ENCODE results near the gene BTD. TPM values are rescaled to one million over a fixed set of nuclear protein-coding genes. Genes with fewer than 3 reads are reported as not detected.

The BTD gene
- total RNA-seq, 1 donor from 2014 or later, result 2.6 TPM

DNA sequence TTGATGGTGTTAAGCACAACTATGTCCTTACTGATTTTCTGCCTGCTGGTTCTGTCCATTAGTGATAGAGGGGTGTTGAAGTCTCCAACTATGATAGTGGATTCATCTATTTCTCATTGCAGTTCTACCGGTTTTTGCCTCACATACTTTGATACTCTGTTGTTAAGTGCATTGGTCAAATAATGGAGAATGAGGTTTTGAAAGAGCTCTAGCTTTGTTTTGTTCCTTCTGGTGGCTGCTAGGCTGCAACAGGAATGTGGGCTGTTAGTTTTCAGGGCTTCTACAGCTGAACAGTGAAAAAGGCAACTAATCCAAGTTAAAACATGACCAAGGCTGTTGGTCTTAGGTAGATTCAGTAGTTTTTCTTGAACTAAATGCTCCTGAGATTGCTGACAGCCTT, 62.6 kb downstream of the BTD start:
- peaks cover 37% of the 10 kb centered on the region for H3K4me1 Mint-ChIP-seq (ENCODE audit: low read depth)
- intact Hi-C loops (cut with micrococcal nuclease), result no loop called here
- DNase-seq (ENCODE audit: low spot score), result no peak
- peaks cover 21% of the 10 kb centered on the region for H3K9me3 Mint-ChIP-seq
- no peaks in the 10 kb centered on the region for H3K27me3 Mint-ChIP-seq (ENCODE audit: insufficient read depth)
- no peak overlapping the region for H3K4me3 Mint-ChIP-seq
- H3K27ac Mint-ChIP-seq, result no peak overlapping the region
- peaks cover 32% of the 10 kb centered on the region for H3K36me3 Mint-ChIP-seq (ENCODE audit: low read depth)

DNA sequence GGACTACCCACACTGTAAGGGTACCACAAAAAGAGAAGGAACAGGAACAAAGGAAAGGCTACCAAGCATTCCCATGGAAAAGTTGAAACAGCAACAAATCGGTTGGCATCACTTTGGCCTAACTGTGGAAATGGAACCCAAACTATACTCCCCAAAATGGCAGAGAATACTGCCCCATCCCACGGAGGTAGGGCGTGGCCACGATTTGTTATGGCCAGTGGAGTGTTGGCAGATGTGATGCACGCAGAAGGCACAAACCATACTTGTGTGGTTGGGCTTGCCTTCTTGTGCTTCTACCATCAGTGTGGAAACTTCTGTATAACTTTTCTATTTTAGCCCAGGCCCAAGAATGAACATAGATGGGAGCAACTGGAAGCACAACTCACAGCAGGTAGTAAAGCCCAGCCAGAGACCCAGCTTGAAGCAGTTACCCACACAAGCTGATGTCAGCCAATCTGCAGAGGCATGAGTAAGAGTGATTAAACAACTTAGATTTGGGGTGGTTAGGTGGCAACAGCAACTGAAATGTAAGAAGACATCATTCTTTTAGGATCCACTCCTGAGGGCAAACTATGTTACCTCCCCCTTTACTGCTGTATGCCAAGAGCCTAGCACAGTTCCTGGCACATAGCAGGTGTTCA, 64.1 kb downstream of the BTD start:
- peaks cover 23% of the 10 kb centered on the region for H3K4me1 Mint-ChIP-seq (ENCODE audit: low read depth)
- no peaks in the 10 kb centered on the region for H3K27me3 Mint-ChIP-seq (ENCODE audit: insufficient read depth)
- peaks cover 38% of the 10 kb centered on the region for H3K36me3 Mint-ChIP-seq (ENCODE audit: low read depth)

DNA sequence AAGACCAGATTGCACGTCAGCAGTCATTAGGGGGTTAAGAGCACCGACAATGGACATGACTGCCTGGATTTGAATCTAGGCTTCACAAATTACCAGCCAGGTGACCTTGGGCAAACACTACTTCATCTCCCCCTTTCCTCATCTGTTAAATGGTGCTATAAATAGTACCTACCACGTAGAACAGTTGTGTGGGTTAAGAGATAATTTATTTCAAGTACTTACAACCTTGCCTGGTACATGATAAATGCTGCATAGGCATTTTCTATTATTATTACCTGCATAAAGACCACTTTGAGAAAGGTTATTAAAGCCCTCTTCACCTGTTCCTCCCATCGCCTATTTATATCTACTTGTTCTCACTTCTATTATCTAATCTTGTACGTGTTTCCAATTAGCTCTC, 64.7 kb downstream of the BTD start:
- peaks cover 12% of the 10 kb centered on the region for H3K9me3 Mint-ChIP-seq
- peaks cover 43% of the 10 kb centered on the region for H3K36me3 Mint-ChIP-seq (ENCODE audit: low read depth)
- intact Hi-C loops (cut with micrococcal nuclease), result no loop called here
- no peak overlapping the region for H3K4me3 Mint-ChIP-seq
- H3K4me1 Mint-ChIP-seq (ENCODE audit: low read depth), result peaks cover 22% of the 10 kb centered on the region
- no peak overlapping the region for H3K27ac Mint-ChIP-seq
- H3K27me3 Mint-ChIP-seq (ENCODE audit: insufficient read depth), result no peaks in the 10 kb centered on the region
- no peak for DNase-seq (ENCODE audit: low spot score)

More for the DNA sequence above, 64.1 kb downstream of the BTD start:
- intact Hi-C loops (cut with micrococcal nuclease), result no loop called here
- no peak for DNase-seq (ENCODE audit: low spot score)
- peaks cover 15% of the 10 kb centered on the region for H3K9me3 Mint-ChIP-seq
- no peak overlapping the region for H3K4me3 Mint-ChIP-seq
- H3K27ac Mint-ChIP-seq, result no peak overlapping the region

DNA sequence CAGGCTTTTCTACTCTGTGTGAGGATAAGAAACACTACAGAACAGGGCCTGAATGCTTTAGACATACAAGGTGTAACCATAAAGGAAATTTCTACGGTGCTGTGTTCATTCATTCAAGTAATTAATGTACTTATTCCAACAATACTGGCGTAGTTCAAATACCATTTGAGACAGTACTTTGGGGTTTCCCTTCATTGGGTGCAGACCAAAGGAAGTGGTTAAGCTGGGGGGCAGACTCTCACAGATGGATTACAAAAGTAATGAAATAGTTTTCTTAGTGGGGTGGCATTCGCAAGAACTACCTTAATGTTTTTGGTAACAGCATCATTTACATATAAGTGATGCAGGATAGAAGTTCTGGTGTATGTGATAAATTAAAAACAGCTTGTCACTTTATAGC, 65.9 kb downstream of the BTD start:
- Mint-ChIP-seq H3K27me3 (ENCODE audit: insufficient read depth) (no peaks in the 10 kb centered on the region), H3K36me3 (ENCODE audit: low read depth) (peaks cover 46% of the 10 kb centered on the region), H3K27ac (no peak overlapping the region), H3K4me3 (peak overlapping the region; percentile 6), H3K4me1 (ENCODE audit: low read depth) (peaks cover 22% of the 10 kb centered on the region), H3K9me3 (peaks cover 12% of the 10 kb centered on the region)
- DNase-seq (ENCODE audit: low spot score), result peak; percentile 20
- intact Hi-C loops (cut with micrococcal nuclease), result loop anchor here (1.0 kb wide), 1 partner anchor 31 kb away; no protein-coding TSS in a partner anchor

DNA sequence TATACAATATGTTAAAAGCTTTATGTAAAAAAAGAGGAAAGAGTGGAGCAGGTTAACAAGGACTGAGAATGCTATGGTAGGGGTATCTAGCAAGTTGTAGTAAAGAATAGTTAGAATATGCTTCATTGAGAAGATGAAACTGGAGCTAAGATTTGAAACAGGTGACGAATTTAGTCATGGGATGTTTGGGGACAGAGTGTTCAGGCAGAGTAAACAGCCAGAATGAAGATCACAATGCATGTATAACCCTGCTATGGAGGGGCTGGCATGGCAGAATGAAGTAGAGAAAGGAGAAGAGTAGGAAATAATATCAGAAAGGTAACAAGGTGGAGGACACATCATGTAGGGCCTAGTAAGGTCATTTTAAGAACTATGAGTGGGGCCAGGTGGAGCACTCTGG, 72.0 kb downstream of the BTD start:
- intact Hi-C loops (cut with micrococcal nuclease), result no loop called here
- H3K27me3 Mint-ChIP-seq (ENCODE audit: insufficient read depth), result no peaks in the 10 kb centered on the region

DNA sequence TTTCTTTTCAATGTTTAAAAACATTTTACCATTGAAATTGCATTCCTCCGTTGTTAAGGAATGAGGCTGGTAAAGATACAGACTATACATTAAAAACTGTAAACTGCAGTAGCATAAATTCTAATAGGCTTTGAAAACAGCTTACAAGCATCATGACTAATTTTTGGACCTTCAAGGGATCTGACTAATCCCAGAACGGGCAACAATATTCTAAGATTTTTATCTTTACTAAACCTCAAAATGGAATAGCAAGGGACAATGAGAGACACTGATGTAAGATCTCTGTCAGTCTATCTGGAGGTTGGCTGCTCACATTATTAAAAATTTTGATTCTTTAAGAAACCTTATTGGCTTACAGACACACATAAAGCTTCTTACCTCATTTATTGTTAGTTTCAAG, 74.7 kb downstream of the BTD start:
- Mint-ChIP-seq H3K27ac (no peak overlapping the region), H3K4me3 (no peak overlapping the region), H3K9me3 (no peaks in the 10 kb centered on the region), H3K4me1 (ENCODE audit: low read depth) (no peaks in the 10 kb centered on the region), H3K27me3 (ENCODE audit: insufficient read depth) (no peaks in the 10 kb centered on the region), H3K36me3 (ENCODE audit: low read depth) (peaks cover 24% of the 10 kb centered on the region)
- intact Hi-C loops (cut with micrococcal nuclease), result no loop called here
- DNase-seq (ENCODE audit: low spot score), result no peak

More for the DNA sequence above, 72.0 kb downstream of the BTD start:
- peaks cover 4% of the 10 kb centered on the region for H3K4me1 Mint-ChIP-seq (ENCODE audit: low read depth)
- H3K9me3 Mint-ChIP-seq, result no peaks in the 10 kb centered on the region
- H3K4me3 Mint-ChIP-seq, result no peak overlapping the region
- no peak overlapping the region for H3K27ac Mint-ChIP-seq
- peaks cover 32% of the 10 kb centered on the region for H3K36me3 Mint-ChIP-seq (ENCODE audit: low read depth)
- no peak for DNase-seq (ENCODE audit: low spot score)

DNA sequence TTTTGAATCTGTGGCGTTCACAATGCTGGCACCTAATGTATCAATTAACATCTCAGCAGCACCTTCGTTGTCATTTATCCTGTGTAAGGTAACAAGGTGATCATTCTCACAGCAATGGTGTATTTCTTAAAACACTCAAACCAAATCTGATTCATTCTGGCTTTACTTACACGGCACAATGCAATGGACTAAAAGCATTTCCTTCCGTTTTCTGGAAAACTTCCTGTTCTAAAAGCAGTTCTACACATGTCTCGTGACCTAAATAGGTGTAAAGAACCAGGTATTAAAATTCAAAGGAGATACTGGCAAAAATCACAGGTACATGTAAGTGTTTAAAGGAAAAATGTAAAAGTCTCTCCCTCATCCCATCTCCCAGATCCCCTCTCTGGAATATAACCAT, 77.8 kb downstream of the BTD start:
- intact Hi-C loops (cut with micrococcal nuclease), result no loop called here
- Mint-ChIP-seq H3K9me3 (no peaks in the 10 kb centered on the region), H3K4me1 (ENCODE audit: low read depth) (no peaks in the 10 kb centered on the region), H3K27me3 (ENCODE audit: insufficient read depth) (no peaks in the 10 kb centered on the region), H3K36me3 (ENCODE audit: low read depth) (peaks cover 31% of the 10 kb centered on the region), H3K27ac (no peak overlapping the region), H3K4me3 (no peak overlapping the region)
- DNase-seq (ENCODE audit: low spot score), result no peak

DNA sequence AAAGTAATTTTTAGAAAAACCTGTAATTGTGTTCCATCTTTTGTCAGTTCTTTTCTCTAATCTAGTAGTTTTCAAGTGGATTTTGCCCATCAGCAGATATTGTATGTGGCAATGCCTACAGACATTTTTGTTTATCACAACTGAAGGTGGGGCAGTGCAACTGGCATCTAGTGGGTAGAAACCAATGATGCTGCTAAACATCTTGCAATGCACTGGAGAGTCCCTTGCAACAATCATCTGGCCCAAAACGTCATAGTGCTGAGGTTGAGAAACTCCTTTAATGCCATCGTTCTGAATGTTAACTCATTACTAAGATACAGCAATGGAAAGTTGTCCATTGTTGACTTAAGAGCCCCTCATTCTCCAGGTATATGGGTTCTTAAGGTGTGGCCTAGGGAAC, 80.1 kb downstream of the BTD start:
- no peak for DNase-seq (ENCODE audit: low spot score)

DNA sequence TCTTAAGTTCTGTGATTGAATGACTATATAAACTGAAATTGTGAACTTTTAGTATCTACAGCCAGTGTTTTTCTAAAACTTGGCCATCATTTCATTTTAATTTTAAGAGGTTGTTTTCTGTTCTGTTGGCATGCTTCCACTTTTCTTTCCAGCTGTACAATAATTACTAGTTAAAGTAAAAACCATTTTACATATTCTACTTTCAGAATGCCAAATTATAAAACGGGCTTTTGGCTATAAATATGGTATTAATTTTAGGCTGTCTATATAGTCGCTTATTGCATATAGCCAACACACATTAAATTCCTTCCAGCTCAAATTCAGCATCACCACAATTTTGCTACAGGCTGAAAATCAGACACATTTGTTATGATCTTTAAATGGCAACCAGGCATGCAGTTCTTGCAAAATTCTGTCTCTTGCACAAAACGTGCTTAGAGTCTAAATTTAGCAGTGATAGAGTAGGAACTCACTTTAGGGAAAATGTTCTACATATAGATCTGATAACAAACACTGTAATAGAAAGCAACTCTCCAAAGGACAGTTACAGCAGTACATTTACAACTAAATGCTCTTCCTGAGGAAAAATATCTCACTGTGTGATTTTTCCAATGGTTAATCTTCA, 81.1 kb downstream of the BTD start:
- H3K4me1 Mint-ChIP-seq (ENCODE audit: low read depth), result peaks cover 3% of the 10 kb centered on the region
- no peak for DNase-seq (ENCODE audit: low spot score)
- H3K4me3 Mint-ChIP-seq, result no peak overlapping the region
- no peak overlapping the region for H3K27ac Mint-ChIP-seq
- H3K36me3 Mint-ChIP-seq (ENCODE audit: low read depth), result peaks cover 41% of the 10 kb centered on the region
- intact Hi-C loops (cut with micrococcal nuclease), result no loop called here
- no peaks in the 10 kb centered on the region for H3K9me3 Mint-ChIP-seq
- no peaks in the 10 kb centered on the region for H3K27me3 Mint-ChIP-seq (ENCODE audit: insufficient read depth)

More for the DNA sequence above, 80.1 kb downstream of the BTD start:
- Mint-ChIP-seq H3K27ac (no peak overlapping the region), H3K36me3 (ENCODE audit: low read depth) (peaks cover 48% of the 10 kb centered on the region), H3K4me3 (no peak overlapping the region), H3K27me3 (ENCODE audit: insufficient read depth) (no peaks in the 10 kb centered on the region), H3K4me1 (ENCODE audit: low read depth) (no peaks in the 10 kb centered on the region), H3K9me3 (no peaks in the 10 kb centered on the region)
- intact Hi-C loops (cut with micrococcal nuclease), result no loop called here

DNA sequence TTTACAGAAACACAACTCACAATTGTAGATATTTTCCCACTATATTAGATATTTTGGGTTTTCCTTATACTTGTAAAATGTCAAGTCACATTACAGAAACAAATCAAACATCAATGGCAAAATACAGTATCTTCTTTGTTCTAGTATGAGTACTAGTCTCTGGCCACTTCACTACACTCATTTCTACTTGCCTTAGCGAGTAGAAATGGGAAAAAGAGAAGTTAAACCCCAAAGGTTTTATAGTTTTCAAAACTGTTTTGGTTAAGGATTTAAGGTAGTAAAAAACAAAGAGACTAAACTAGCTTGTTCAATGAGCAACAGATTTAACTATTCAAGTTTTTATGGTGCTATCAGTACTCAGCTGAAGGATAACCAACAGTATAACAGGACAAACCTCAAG, 81.7 kb downstream of the BTD start:
- H3K9me3 Mint-ChIP-seq, result no peaks in the 10 kb centered on the region
- peaks cover 4% of the 10 kb centered on the region for H3K4me1 Mint-ChIP-seq (ENCODE audit: low read depth)
- no peaks in the 10 kb centered on the region for H3K27me3 Mint-ChIP-seq (ENCODE audit: insufficient read depth)
- no peak overlapping the region for H3K4me3 Mint-ChIP-seq
- no peak for DNase-seq (ENCODE audit: low spot score)
- H3K27ac Mint-ChIP-seq, result no peak overlapping the region
- peaks cover 40% of the 10 kb centered on the region for H3K36me3 Mint-ChIP-seq (ENCODE audit: low read depth)
- intact Hi-C loops (cut with micrococcal nuclease), result no loop called here

DNA sequence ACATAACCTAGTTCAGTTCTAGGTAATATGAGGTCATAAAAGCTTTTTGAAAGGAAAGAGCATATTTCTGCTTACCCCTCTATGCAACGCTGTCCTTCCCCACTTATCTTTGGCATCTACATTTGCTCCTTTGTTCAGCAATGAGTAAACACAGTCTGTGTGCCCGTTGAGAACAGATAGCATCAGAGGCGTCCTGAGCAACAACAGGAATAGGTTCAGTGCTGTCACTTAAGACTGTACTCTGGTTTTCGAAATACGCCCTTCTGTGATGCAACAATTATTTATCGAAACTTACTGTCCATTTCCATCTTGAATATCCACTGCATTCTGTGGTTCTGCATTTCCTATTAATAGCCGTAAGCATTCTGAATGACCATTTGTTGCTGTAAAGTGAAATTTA, 84.4 kb downstream of the BTD start:
- Mint-ChIP-seq H3K4me1 (ENCODE audit: low read depth) (peaks cover 4% of the 10 kb centered on the region), H3K27me3 (ENCODE audit: insufficient read depth) (no peaks in the 10 kb centered on the region), H3K4me3 (no peak overlapping the region), H3K36me3 (ENCODE audit: low read depth) (peaks cover 43% of the 10 kb centered on the region), H3K27ac (no peak overlapping the region), H3K9me3 (no peaks in the 10 kb centered on the region)
- DNase-seq (ENCODE audit: low spot score), result no peak
- intact Hi-C loops (cut with micrococcal nuclease), result no loop called here

DNA sequence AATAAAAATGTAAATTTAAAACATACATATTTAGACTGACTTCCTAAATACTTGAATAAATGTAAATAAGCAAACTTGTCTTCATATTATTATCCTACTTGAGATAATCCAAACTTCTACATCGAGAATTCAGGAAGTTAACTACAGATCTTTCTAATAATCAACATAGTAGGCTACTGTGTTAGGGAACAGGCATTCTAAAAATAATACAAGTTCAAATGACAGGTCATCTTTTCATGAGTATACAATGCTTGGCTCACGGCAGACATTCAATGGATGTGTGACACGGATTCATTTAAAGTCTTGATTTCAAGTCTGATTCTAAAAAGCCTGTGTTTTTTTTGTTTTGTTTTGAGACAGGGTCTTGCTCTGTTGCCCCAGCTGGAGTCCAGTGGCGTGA, 88.7 kb downstream of the BTD start:
- no peak for DNase-seq (ENCODE audit: low spot score)
- Mint-ChIP-seq H3K27ac (no peak overlapping the region), H3K9me3 (no peaks in the 10 kb centered on the region), H3K36me3 (ENCODE audit: low read depth) (peaks cover 44% of the 10 kb centered on the region), H3K4me3 (no peak overlapping the region), H3K4me1 (ENCODE audit: low read depth) (peaks cover 12% of the 10 kb centered on the region), H3K27me3 (ENCODE audit: insufficient read depth) (no peaks in the 10 kb centered on the region)
- intact Hi-C loops (cut with micrococcal nuclease), result loop anchor here (5.0 kb wide), 1 partner anchor 122 kb away; no protein-coding TSS in a partner anchor

DNA sequence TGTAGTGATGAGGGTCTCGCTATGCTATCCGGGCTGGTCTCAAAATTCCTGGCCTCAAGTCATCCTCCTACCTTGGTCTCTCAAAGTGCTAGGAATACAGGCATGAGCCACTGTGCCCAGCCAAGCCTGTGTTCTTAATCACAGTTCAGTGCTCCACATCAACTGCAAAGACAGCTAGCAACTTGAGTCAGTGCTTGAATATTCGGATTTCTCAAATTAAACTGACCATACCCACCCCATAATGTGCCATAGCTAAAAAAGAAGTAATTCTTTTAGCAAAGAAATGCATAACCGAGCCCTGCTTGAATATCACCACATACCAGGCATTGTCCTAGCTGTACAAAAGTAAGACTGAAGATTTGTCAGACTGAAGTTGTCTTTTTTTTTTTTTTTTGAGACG, 89.2 kb downstream of the BTD start:
- H3K27me3 Mint-ChIP-seq (ENCODE audit: insufficient read depth), result no peaks in the 10 kb centered on the region
- DNase-seq (ENCODE audit: low spot score), result no peak
- H3K4me1 Mint-ChIP-seq (ENCODE audit: low read depth), result peaks cover 12% of the 10 kb centered on the region
- intact Hi-C loops (cut with micrococcal nuclease), result loop anchor here (5.0 kb wide), 1 partner anchor 122 kb away; no protein-coding TSS in a partner anchor
- H3K36me3 Mint-ChIP-seq (ENCODE audit: low read depth), result peaks cover 44% of the 10 kb centered on the region
- no peak overlapping the region for H3K4me3 Mint-ChIP-seq
- H3K9me3 Mint-ChIP-seq, result no peaks in the 10 kb centered on the region
- H3K27ac Mint-ChIP-seq, result no peak overlapping the region
